GM12878 (cell line): ENCODE results near the gene SLC52A3.

Source experiments
- ASH2L ChIP-seq: fragments of 300-600, 200-600 bp; sonication (generic); IDR thresholded peaks from 2 replicates; pipeline ENCODE4 v1.6.1; 2017; ENCODE audit warnings: low read depth, mild to moderate bottlenecking, borderline replicate concordance
- BCLAF1 ChIP-seq: fragments of 450-650 bp; IDR thresholded peaks from 2 replicates; pipeline ENCODE4 v1.6.1; 2017; ENCODE audit warnings: antibody characterized with exemption, mild to moderate bottlenecking, moderate library complexity
- CBX5 ChIP-seq: sonication (generic); IDR thresholded peaks from 2 replicates; pipeline ENCODE4 v1.6.1; 2016; ENCODE audit warnings: low read depth, moderate library complexity, mild to moderate bottlenecking, inconsistent platforms
- CTCF ChIP-seq, 3 experiments: IDR thresholded peaks in 2 of 3; conservative IDR thresholded peaks in 1 of 3; 2 replicates each; pipeline ENCODE4 v1.5.1; 2011; ENCODE audit warnings: low read depth in 3 of 3, low read length in 3 of 3, mild to moderate bottlenecking in 3 of 3, control low read depth in 2 of 3, moderate library complexity in 2 of 3, inconsistent platforms in 1 of 3, mixed read lengths in 1 of 3; ENCODE audit not compliant: control insufficient read depth in 2 of 3, insufficient read depth in 1 of 3; ENCODE audit errors: extremely low read depth in 1 of 3
- CUX1 ChIP-seq: IDR thresholded peaks from 2 replicates; pipeline ENCODE4 v1.6.1; 2012; ENCODE audit warnings: improper control_type of control experiment, low read depth, low read length; ENCODE audit not compliant: insufficient replicate concordance
- EGR1 ChIP-seq, 2 experiments: IDR thresholded peaks; 1 replicate in 1 of 2; 2 replicates in 1 of 2; pipeline ENCODE4 v1.6.1; 2011 to 2012; ENCODE audit warnings: low read depth in 2 of 2, low read length in 2 of 2, borderline replicate concordance in 1 of 2, mild to moderate bottlenecking in 1 of 2, moderate library complexity in 1 of 2
- EP300 ChIP-seq, 2 experiments: fragments of 150-350 bp in 1 of 2; IDR thresholded peaks; 2 replicates each; pipeline ENCODE4 v1.6.1; 2011 to 2012; ENCODE audit warnings: low read depth in 2 of 2, low read length in 2 of 2, borderline replicate concordance in 1 of 2, improper control_type of control experiment in 1 of 2, inconsistent platforms in 1 of 2; ENCODE audit not compliant: control insufficient read depth in 1 of 2
- ETV6 ChIP-seq, 2 experiments: fragments of 450-650 bp in 1 of 2; IDR thresholded peaks in 1 of 2; conservative IDR thresholded peaks in 1 of 2; 2 replicates each; pipeline ENCODE4 v1.6.1; 2014; ENCODE audit warnings: antibody characterized with exemption in 1 of 2, borderline replicate concordance in 1 of 2, low read depth in 1 of 2, mild to moderate bottlenecking in 1 of 2, moderate library complexity in 1 of 2
- POLR2A ChIP-seq: IDR thresholded peaks from 2 replicates; pipeline ENCODE4 v1.6.1; 2011; ENCODE audit warnings: low read depth, mild to moderate bottlenecking, low read length
- POLR2AphosphoS5 ChIP-seq: IDR thresholded peaks from 2 replicates; pipeline ENCODE4 v1.6.1; 2011; ENCODE audit warnings: mild to moderate bottlenecking, low read length, inconsistent platforms
- SMAD1 ChIP-seq: fragments of 450-650 bp; IDR thresholded peaks from 2 replicates; pipeline ENCODE4 v1.6.1; 2018; ENCODE audit warnings: mild to moderate bottlenecking, low read depth; ENCODE audit not compliant: partially characterized antibody
- SP1 ChIP-seq: IDR thresholded peaks from one replicate; pipeline ENCODE4 v1.6.1; 2011; ENCODE audit warnings: low read depth, low read length
- ZNF207 ChIP-seq: fragments of 450-650 bp; IDR thresholded peaks from 2 replicates; pipeline ENCODE4 v1.6.1; 2014; ENCODE audit warnings: antibody characterized with exemption, mild to moderate bottlenecking, borderline replicate concordance

GRCh38 chr20:772806-773205 is 4.5 kb upstream of the SLC52A3 start:
- TF ChIP-seq ETV6 (conservative IDR thresholded peaks at IDR 0.05 in 1 of 2, IDR thresholded peaks at IDR 0.05 in 1 of 2; ENCODE audit: borderline replicate concordance in 1 of 2, low read depth in 1 of 2) (no peak), POLR2A (no peak), CTCF (IDR thresholded peaks at IDR 0.05 in 2 of 3, conservative IDR thresholded peaks at IDR 0.05 in 1 of 3; ENCODE audit: control insufficient read depth in 2 of 3, extremely low read depth in 1 of 3, insufficient read depth in 1 of 3, low read depth in 3 of 3, low read length in 3 of 3) (no peak), CUX1 (no peak), POLR2AphosphoS5 (no peak), CBX5 (no peak), EP300 (IDR thresholded peaks at IDR 0.05; ENCODE audit: borderline replicate concordance in 1 of 2, control insufficient read depth in 1 of 2, low read depth in 2 of 2, low read length in 2 of 2) (no peak), SP1 (no peak), BCLAF1 (no peak), ZNF207 (no peak), EGR1 (IDR thresholded peaks at IDR 0.05; ENCODE audit: borderline replicate concordance in 1 of 2, low read depth in 2 of 2, low read length in 2 of 2) (no peak), ASH2L (no peak), SMAD1 (no peak)
